ENCODE results near the gene PRPF31. TPM values are rescaled to one million over a fixed set of nuclear protein-coding genes. Genes with fewer than 3 reads are reported as not detected.
"Not testable (repeated sequence)": the region's sequence is repeated elsewhere in the genome, so short reads cannot be mapped to it uniquely, and the experiment has no call there.

Gene PRPF31
- total and polyA plus RNA-seq, 2 of the 4 experiments (the other 2 are of a cell fraction), result 65.4 to 66.1 TPM

GRCh38 chr19:54095136-54095858 is 20.3 kb upstream of the PRPF31 start (continued):
- no peak for TF ChIP-seq RCOR1 (IDR thresholded peaks at IDR 0.05; ENCODE audit: insufficient replicate concordance, low read length)

- CTCF ChIA-PET, result interaction anchor here (0.5 to 1.4 kb wide), 2 partner anchors 64 to 307 kb away, joined by 3 read pairs; no protein-coding TSS in a partner anchor
- dilution Hi-C loops (cut with HindIII; ENCODE audit: low sequenced_read_pairs, unreplicated experiment); H3K56ac ChIP-seq (ENCODE audit: extremely low read depth, insufficient read depth, low read length); H4K91ac ChIP-seq (ENCODE audit: insufficient read depth, low read depth, low read length); BruUV-seq (replicated peaks); H3K27ac ChIP-seq (ENCODE audit: insufficient read depth, low read length); POLR2A ChIA-PET (ENCODE audit: unreplicated experiment); H3K4ac ChIP-seq (ENCODE audit: low read depth, low read length); H2BK120ac ChIP-seq (ENCODE audit: low read depth, low read length); H2AK5ac ChIP-seq (ENCODE audit: low read depth, low read length); H2BK15ac ChIP-seq (ENCODE audit: low read depth, low read length); H3K36me3 ChIP-seq (ENCODE audit: control insufficient read depth, insufficient read depth, low read length); H3K4me1 ChIP-seq (ENCODE audit: control insufficient read depth, insufficient read depth, low read length); in situ Hi-C loops (cut with MboI; ENCODE audit: low sequenced_read_pairs); H2BK20ac ChIP-seq (ENCODE audit: low read depth, low read length); H3K23ac ChIP-seq (ENCODE audit: low read depth, low read length); H3K18ac ChIP-seq (ENCODE audit: low read depth, low read length); H3K79me1 ChIP-seq (ENCODE audit: low read depth in 1 of 2, low read length in 2 of 2); H3K9me1 ChIP-seq (ENCODE audit: insufficient read depth, low read length); H4K20me1 ChIP-seq (ENCODE audit: insufficient read depth, low read length); H3K27me3 ChIP-seq (ENCODE audit: control insufficient read depth, insufficient read depth, low read length); H3K14ac ChIP-seq (replicated peaks; ENCODE audit: low read depth, low read length); H3K9me3 ChIP-seq (ENCODE audit: control insufficient read depth, insufficient read depth, low read length); H2BK5ac ChIP-seq (ENCODE audit: low read depth, low read length, poor library complexity, severe bottlenecking): not testable (repeated sequence)
- H4K8ac ChIP-seq (ENCODE audit: low read depth in 2 of 2, low read length in 2 of 2), result peak overlapping the region; percentile 32 to 63; a peak in 3 of 4 replicates
- peak overlapping the region; percentile 90 for H2AK9ac ChIP-seq (replicated peaks; ENCODE audit: low read depth, low read length, poor library complexity)
- peak; percentile 33 for DNase-seq
- ATAC-seq (ENCODE audit: low read depth), result peak; percentile 92
- peak overlapping the region; percentile 97 for H2AFZ ChIP-seq (replicated peaks; ENCODE audit: low read length, poor library complexity)
- H3K4me2 ChIP-seq (ENCODE audit: low read depth, low read length), result peak overlapping the region; percentile 85
- intact Hi-C loops (cut with micrococcal nuclease), result loop anchor here (5.0 to 10.0 kb wide), 2 partner anchors 289 to 761 kb away; partner anchors contain the start of gene ZNF845
- peak overlapping the region; percentile 39 for H3K4me3 ChIP-seq (ENCODE audit: insufficient read depth, low read depth, low read length)
- TF ChIP-seq CTCF (conservative IDR thresholded peaks at IDR 0.05; ENCODE audit: low read depth, low read length), result 0 out of 2 replicates have a peak, but pooled peaks have one; percentile 13
- TF ChIP-seq MXI1 (IDR thresholded peaks at IDR 0.05; ENCODE audit: borderline replicate concordance, low read depth, low read length), result peak; percentile 41; the same call in 1 of the 2 replicates
- TF ChIP-seq MAZ (IDR thresholded peaks at IDR 0.05; ENCODE audit: borderline replicate concordance, low read depth, low read length), result 0 out of 2 replicates have a peak, but pooled peaks have one; percentile 1
- peak overlapping the region; percentile 31; the same call in 1 of the 2 replicates for H3K9ac ChIP-seq (ENCODE audit: low read depth, low read length)
- peak overlapping the region; percentile 78; the same call in 1 of the 2 replicates for H4K5ac ChIP-seq (ENCODE audit: low read depth, low read length)
- WGBS, 2 experiments (ENCODE audit: extremely low coverage in 2 of 2, insufficient read length in 1 of 2), result 1% methylated on average over 46 of the region's 46 CpGs; no CpG with 5 or more reads in 1 of the 2 experiments
Observed at GRCh38 chr19:54095859-54096616, 19.5 kb upstream of the PRPF31 start.
